ENCODE results near the gene PDAP1.
A peak's percentile ranks its signal among the peaks of the same experiment; 100 is the strongest.
"Not testable (repeated sequence)": the region's sequence is repeated elsewhere in the genome, so short reads cannot be mapped to it uniquely, and the experiment has no call there.

PDAP1 gene

DNA sequence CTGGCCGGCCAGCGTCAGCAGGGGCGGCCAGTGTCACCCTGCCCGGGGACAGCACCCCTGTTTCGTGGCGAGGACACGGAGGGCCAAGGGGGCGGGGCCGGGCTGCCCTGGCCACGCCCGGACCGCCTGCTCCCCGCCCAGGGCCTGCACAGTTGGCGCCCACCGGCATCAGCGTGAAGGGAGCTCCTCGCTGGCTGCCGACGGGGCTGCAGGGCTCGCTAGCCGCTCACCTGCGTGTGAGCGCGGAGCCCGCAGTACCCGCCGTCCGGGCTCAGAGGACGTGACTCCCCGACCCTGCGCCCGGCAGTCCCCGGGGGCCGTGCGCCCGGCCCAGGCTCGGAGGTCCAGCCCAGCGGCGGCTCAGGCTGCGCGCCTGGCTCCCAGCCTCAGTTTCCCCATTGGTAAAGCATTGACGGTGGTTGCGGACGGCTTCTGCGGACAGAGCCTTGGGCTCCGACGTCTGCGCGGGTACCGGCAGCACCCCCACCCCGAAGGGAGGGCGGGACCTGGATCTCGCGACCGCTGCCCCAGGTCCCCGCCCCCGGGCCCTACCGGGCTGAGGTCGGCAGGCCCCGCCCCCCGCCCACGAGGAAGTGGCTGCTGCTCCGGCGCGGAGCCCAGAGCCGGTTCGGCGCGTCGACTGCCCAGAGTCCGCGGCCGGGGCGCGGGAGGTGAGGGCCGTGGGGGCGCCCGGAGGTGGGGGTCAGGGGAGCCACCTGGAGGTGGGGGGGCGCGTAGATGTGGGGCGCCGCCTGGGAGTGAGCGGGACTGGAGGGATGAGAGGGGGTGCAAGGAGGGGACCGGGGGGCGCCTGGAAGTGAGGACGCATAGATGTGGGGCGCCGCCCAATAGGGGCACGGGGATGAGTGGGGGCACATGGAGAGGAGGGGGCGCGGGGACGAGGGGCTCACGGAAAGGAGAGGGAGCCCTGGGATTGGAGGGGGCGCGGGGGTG lies 34.0 kb downstream of the PDAP1 start, which contains the start of gene ARPC1B:
TSS of gene ARPC1B (plus strand) at position 620 of the 954 bp plus-strand sequence. CDS start 10,985 bp downstream, outside the sequence.
- DNase-seq = peak; percentile 78

DNA sequence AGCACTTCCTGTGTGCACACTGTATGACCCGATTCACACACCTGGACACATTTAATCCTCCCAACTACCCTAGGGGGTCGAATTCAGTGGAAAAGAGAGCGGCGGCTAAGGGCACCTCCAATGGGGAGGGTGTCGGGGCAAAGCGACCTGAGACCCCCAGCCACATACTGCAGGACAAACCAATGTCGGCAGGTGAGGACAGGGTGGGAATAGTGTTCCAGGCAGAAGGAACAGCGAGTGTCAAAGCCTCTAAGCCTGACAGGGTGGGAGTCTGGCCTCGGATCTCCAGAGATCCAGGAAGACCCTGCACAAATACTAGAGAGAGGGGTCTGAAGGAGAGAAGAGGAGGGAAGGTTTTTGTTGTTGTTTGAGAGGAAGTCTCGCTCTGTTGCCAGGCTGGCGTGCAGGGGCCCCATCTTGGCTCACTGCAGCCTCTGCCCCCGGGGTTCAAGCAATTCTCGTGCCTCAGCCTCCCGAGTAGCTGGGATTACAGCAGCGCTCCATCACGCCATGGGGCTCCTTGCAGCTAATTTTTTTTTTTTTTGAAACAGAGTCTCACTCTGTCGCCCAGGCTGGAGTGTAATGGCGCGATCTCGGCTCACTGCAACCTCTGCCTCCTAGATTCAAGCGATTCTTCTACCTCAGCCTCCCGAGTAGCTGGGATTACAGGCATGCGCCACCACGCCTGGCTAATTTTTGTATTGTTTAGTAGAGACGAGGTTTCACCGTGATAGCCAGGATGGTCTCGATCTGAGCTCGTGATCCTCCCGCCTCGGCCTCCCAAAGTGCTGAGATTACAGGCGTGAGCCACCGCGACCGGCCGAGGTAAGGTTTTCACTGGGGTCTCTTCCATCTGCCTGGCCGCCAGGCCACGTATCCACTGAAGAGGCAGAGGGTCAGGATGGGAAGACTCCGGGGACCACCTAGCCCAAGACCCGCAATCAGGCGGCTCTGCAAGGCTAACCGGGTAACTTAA lies 35.0 kb downstream of the PDAP1 start:
- no peak for DNase-seq

- DNase-seq = peak; percentile 49
Measured at GRCh38 chr7:99372275-99373090, 35.9 kb downstream of the PDAP1 start.

GRCh38 chr7:99371376-99371920 lies 36.9 kb downstream of the PDAP1 start:
- DNase-seq = no peak

GRCh38 chr7:99369767-99370391 lies 38.5 kb downstream of the PDAP1 start:
- DNase-seq = no peak

- DNase-seq = no peak
Measured at GRCh38 chr7:99368750-99369389, 39.5 kb downstream of the PDAP1 start.

DNA sequence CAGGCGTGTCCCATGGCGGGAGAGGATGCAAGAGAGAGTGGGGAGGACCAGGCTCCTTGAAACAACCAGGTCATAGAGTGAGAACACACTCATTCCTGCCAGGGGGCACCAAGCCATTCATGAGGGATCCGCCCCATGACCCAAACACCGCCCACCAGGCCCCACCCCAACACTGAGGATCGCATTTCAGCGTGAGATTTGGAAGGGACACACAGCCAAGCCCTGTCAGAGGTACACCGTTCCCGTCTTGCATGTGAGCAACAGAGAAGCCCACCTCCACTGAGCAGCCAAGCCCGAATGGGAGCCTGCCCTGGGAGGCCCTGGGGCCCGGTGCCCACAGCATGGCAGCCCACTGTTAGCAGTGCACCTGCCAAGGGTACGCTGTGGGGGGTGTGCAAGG lies 41.8 kb downstream of the PDAP1 start:
- DNase-seq = no peak

- DNase-seq = no peak
Measured at GRCh38 chr7:99365318-99366141, 42.9 kb downstream of the PDAP1 start.

GRCh38 chr7:99363286-99363685 lies 45.1 kb downstream of the PDAP1 start:
- no peak for DNase-seq

DNA sequence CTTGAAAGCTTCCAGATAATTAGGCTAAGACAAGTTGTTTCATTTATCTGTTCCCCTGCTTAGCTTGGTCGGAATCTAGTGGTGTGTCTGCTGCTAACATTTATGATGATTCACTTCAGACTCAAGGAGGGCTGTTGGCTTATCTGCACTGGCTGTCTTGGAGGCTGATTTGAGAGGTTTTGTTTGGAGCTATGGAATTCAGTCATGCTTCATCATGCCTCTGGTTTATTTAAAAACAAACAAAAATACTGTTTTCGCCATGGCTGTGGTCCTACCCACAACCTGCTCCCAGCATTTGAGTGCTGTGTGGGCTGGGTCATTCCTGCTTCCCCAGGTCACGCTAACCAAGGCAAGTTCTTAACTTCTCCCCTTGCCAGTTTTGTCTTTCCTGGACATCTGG lies 45.6 kb downstream of the PDAP1 start:
- peak; percentile 74 for DNase-seq

DNA sequence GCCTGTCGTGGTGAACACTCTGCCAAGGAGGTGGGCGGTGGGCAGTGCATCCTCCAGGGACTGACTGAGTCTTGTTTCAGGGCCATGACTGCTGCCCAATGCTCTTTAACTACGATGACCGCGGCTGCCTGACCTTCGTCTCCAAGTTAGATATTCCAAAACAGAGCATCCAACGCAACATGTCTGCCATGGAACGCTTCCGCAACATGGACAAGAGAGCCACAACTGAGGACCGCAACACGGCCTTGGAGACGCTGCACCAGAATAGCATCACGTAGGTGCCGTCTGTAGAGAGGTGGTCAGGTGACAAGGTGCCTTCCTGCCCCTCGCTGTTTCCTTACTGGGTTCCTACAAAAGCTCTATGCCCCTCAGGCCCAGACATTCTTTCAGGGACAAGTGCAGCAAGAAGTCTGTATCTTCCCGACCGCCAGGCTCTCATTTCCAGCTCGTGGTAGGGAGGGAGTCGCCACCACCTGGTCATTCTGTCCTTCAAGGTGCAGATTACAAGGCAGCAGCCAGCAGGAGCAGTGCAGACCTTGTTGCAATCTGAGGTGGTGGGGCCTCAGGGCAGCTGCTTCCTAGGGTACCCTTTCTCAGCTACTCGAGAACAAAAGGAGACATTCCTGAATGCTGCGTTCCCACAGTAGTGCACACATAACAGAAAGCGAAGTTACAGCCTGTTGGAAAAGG lies 48.8 kb downstream of the PDAP1 start:
- no peak for DNase-seq

DNA sequence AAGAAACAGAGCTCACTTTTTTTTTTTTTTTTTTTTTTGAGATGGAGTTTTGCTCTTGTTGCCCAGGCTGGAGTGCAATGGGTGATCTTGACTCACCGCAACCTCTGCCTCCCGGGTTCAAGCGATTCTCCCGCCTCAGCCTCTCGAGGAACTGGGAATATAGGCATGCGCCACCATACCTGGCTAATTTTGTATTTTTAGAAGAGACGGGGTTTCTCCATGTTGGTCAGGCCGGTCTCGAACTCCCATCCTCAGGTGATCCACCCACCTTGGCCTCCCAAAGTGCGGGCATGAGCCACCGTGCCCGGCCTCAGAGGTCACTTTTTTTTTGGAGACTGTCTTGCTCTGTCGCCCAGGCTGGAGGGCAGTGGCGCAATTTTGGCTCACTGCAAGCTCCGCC lies 49.9 kb downstream of the PDAP1 start:
- DNase-seq = not testable (repeated sequence)

DNA sequence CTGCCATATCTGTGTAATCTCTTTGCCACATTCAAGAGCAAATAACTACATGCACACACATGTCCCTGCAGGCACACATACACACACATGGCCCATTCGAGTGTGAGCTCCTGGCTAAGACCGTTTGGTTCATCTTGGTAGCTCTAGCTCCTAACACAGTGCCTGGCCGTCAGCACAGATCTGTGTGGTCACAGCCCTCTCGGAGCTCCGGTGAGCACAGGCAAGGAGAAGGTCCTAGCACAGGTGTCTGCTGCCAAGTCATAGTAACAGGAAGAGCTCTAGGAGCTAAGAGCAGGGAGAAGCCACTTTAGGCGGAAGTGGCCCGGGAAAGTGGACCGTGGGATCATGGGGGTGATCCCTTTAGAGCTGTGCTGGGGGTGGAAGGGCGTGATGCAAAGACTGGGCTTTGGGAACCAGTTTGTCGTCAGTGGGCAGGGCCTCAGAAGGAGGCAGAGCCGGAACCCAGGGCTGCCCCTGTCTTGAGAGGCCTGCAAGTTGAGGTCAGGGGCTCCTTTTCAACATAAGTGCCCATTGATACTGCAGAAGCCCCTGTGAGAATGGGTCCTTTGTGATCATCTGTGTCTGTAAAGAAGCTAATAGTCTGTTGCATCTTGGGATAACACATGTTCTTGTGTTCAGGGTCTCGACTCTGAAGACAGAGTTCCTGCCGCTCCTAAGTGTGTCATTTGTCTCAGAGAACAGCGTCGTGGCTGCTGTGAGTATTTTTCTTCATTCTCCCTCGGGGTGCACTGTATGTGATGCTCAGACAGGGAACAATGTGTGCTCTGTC lies 50.5 kb downstream of the PDAP1 start:
- DNase-seq = no peak

- no peak for DNase-seq
Measured at GRCh38 chr7:99355098-99355497, 53.3 kb downstream of the PDAP1 start.

- no peak for DNase-seq
Measured at GRCh38 chr7:99352247-99352646, 56.1 kb downstream of the PDAP1 start.

- not testable (repeated sequence) for DNase-seq
Measured at GRCh38 chr7:99350641-99351040, 57.8 kb downstream of the PDAP1 start.
